GM19438 (cell line): ENCODE results near the gene TSPAN31.
A peak's percentile ranks its signal among the peaks of the same experiment; 100 is the strongest.

Experiments used
- ATAC-seq: cut with Tn5 transposase; IDR thresholded peaks from one replicate; pipeline ENCODE4 v1.9.1; 2021; ENCODE audit warnings: low read depth; ENCODE audit not compliant: unreplicated experiment

TSPAN31 gene

DNA sequence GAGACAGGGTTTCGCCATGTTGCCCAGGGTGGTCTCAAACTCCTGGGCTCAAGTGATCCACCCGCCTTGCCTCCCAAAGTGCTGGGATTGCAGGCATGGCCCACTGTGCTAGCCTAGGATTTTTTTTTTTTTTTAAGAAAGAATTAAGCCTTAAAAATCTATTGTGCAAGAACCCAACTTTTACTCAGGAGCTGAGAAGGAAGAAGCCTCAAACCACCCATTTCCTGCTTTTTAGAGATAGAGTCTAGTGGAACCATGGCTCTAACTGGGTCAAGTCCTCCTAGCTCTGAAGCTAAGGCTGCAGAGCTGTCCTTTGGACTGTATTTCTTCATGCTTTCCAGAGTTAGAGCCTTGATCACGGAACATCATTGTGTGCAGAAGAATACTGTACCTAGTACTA is 36.4 kb downstream of the TSPAN31 start:
- no peak for ATAC-seq

DNA sequence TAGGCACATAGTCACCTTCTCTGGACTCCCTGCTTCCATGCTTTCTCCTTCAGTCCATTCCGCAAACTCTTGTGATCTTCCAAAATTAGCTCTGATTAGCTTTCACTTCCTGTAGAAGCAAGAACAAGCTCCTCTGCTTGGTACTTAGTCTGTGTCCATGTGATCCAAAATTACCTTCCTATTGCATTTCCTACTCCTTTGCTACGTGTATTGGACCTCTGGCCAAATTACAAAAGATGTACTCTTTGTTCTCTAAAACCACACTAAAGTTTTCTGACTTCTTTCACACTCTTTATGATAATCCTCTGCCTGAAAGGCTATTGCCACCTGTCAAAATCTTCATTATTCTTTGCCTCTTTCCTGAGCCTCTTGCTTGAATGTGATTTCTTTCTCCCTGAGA is 37.0 kb downstream of the TSPAN31 start:
- no peak for ATAC-seq

DNA sequence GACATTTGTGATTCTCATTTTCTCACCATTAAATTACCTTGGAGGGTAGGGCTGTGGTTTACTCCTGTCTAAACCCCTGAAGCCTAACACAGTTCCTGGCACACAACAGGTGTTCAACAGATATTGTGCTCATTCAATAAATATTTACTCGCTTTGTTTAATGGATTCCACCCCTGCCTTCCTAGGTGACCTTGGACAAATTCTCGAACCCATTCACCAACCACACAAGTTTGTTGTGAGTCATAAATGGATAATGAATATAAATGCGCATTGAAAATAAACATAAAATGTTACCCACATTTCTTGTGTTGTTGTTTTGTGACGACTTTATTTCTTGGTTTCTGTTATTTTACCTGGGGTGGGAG is 37.4 kb downstream of the TSPAN31 start:
- ATAC-seq: no peak

DNA sequence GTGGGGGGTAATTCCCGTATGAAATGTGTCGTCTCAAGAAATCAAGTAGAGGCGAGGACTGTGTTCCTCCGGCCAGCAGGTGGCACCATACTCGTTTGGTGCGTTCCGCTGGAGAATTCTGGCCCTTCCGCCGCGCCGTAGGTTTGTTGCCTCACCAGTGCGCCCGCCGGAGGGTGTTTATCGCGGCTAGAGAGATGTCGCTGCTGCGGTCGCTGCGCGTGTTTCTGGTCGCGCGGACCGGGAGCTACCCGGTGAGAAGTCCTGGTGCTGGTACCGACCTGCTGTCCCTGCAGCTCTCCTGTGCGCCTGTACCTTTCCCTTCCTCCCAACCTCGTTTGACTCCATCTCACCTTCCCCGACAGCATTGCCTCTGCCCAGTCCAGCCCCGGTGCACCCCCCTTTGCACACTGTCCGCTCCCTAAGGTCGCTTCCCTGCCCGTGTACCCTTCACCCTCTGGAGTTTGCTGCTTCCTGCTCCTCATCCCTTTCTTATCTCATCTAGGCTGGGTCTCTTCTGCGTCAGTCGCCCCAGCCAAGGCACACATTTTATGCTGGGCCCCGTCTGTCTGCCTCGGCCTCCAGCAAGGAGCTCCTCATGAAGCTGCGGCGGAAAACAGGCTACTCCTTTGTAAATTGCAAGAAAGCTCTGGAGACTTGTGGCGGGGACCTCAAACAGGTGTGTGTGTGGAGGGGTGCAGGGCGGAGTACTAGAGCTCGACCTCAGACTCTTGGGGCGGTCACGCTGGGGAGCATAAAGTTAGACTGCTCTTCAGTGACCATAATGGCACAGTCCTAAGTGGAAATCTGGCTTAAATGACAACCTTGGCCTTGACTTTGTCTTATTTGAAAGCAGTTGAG is 38.0 kb downstream of the TSPAN31 start, which contains the start of gene TSFM:
Gene TSFM (plus strand): TSS at position 180 of the 858 bp plus-strand sequence. CDS start 15 bp downstream, at position 195.
- ATAC-seq: peak; percentile 72

DNA sequence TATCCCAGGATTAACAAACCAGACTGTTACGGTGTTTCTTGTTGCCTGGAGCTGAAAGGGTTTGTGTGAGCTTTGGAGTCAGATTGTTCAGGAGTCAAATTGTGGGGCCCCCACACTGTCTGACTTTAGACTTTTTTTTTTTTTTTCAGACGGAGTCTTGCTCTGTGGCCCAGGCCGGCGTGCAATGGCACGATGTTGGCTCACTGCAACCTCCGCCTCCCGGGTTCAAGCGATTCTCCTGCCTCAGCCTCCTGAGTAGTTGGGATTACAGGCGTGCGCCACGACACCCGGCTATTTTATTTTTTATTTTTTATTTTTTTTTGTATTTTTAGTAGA is 38.6 kb downstream of the TSPAN31 start:
- ATAC-seq: no peak

DNA sequence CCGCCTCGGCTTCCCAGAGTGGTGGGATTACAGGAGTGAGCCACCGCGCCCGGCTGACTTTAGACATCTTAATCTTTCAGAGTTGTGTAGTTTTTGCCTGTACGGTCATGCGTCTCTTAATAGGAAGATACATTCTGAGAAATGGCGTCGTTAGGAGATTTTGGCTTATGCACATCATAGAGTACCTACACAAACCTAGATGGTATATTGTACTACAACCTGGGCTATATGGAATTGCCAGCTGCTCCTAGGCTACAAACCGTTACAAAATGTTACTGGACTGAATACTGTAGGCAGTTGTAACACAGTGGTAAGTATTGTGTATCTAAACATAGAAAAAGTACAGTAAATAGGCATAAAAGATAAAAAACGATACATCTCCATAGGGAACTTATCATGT is 39.0 kb downstream of the TSPAN31 start:
- no peak for ATAC-seq

GRCh38 chr12:57793920-57794319 is 49.1 kb downstream of the TSPAN31 start:
- no peak for ATAC-seq

DNA sequence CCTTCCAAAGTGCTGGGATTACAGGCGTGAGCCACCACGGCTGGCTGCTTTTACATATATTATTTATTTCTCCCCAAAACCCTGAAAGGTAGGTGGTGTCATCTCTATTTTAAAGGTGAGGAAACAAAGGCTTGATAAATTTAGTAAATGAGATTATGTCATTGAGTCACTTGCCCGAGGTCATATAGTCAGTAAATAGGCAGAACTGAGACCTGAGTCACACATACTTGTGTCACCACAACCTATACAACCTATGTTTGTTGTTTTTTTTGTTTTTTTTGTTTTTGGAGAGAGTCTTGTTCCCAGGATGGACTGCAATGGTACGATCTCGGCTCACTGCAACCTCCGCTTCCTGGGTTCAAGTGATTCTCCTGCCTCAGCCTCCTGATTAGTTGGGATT is 50.5 kb downstream of the TSPAN31 start:
- ATAC-seq: no peak

- no peak for ATAC-seq
These were observed 52.2 kb downstream of the TSPAN31 start for GRCh38 chr12:57796996-57797395.

GRCh38 chr12:57797933-57798332 is 53.1 kb downstream of the TSPAN31 start:
- ATAC-seq: no peak
